Measurements from ENCODE around the gene JPT1.

DNA sequence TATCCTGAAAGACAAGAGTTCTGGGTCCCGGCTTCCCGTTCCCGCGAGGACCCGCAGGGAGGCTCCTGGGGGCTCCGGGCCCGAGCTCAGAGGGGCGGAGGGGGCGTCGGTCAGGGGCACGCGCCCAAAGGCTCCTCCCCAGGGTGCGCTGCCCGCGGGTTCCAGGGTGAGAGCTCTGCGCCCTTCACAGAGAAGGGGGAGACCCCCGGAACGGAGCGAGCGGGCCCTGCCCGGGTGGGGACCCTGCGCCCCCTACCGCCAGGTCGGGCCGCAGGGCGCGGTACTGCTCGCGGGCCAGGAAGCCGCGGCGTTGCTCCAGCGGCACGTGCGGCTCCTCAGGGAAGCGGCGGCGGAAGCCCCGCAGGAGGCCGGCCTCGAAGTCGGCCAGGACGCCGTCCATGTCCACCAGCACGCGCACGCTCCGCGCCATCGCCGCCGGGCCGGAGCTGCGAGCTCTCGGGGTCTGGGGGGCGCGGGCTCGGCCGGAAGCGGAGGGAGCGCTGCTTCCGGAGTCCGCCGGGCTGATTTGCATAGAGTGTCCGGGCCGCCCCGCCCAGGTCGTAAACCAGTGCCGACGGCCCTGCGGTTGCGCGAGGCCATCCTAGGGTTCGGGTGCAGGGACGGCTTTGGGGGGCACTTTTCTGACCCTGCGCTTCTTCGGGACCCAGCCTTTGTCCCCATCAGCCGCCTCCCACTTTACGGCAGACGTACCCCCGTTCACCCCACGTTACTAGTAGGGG is 22.9 kb downstream of the JPT1 start, which contains the start of gene NT5C:
- TF ChIP-seq POLR2AphosphoS5 (IDR thresholded peaks at IDR 0.05; ENCODE audit: low read depth, low read length) = peak; percentile 94
- peak; percentile 71; the same call in 1 of the 2 replicates for TF ChIP-seq POLR2A (IDR thresholded peaks at IDR 0.05; ENCODE audit: low read depth, low read length)

Measured in GM12891 (cell line).